ENCODE results near the gene LPAR1. TPM values are rescaled to one million over a fixed set of nuclear protein-coding genes. Genes with fewer than 3 reads are reported as not detected.

LPAR1 gene
- total and polyA plus RNA-seq, 10 of the 15 experiments (the other 5 are each of a cell fraction or from before 2014, with no cell fraction given): 3.3 to 12.9 (median 8.4) TPM

GRCh38 chr9:111056538-111056937 lies 18.3 kb upstream of the LPAR1 start (continued):
- no peak for TF ChIP-seq PAX5 (IDR thresholded peaks at IDR 0.05; ENCODE audit: borderline replicate concordance, low read depth, low read length)
- TF ChIP-seq RELB (IDR thresholded peaks at IDR 0.05; ENCODE audit: low read depth): no peak
- TF ChIP-seq, protein P1, sequence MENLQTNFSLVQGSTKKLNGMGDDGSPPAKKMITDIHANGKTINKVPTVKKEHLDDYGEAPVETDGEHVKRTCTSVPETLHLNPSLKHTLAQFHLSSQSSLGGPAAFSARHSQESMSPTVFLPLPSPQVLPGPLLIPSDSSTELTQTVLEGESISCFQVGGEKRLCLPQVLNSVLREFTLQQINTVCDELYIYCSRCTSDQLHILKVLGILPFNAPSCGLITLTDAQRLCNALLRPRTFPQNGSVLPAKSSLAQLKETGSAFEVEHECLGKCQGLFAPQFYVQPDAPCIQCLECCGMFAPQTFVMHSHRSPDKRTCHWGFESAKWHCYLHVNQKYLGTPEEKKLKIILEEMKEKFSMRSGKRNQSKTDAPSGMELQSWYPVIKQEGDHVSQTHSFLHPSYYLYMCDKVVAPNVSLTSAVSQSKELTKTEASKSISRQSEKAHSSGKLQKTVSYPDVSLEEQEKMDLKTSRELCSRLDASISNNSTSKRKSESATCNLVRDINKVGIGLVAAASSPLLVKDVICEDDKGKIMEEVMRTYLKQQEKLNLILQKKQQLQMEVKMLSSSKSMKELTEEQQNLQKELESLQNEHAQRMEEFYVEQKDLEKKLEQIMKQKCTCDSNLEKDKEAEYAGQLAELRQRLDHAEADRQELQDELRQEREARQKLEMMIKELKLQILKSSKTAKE (IDR thresholded peaks at IDR 0.05; ENCODE audit: low read depth, poor library complexity, severe bottlenecking): no peak
- no peak for TF ChIP-seq KLF5 (IDR thresholded peaks at IDR 0.05; ENCODE audit: partially characterized antibody)
- no peak for TF ChIP-seq ZSCAN29 (IDR thresholded peaks at IDR 0.05)
- no peak for TF ChIP-seq RCOR1 (conservative IDR thresholded peaks at IDR 0.05; ENCODE audit: low read depth, low read length)
- TF ChIP-seq NR2C1 (IDR thresholded peaks at IDR 0.05): no peak

- POLR2A ChIA-PET: no interaction called here
- no peak for FAIRE-seq
- no peak for TF ChIP-seq IRF4 (IDR thresholded peaks at IDR 0.05; ENCODE audit: low read depth, low read length)
- no peak for TF ChIP-seq NFIC (IDR thresholded peaks at IDR 0.05; ENCODE audit: low read depth, low read length)
- no peak for TF ChIP-seq ZNF384 (IDR thresholded peaks at IDR 0.05; ENCODE audit: borderline replicate concordance, low read depth, low read length)
- TF ChIP-seq ZBTB11 (CRISPR knock-in tag; IDR thresholded peaks at IDR 0.05): no peak
- no peak for TF ChIP-seq FOXM1 (IDR thresholded peaks at IDR 0.05; ENCODE audit: low read depth, low read length)
- TF ChIP-seq RB1 (IDR thresholded peaks at IDR 0.05; ENCODE audit: borderline replicate concordance): no peak
Observed at GRCh38 chr9:111052791-111053190, 14.5 kb upstream of the LPAR1 start.

More at GRCh38 chr9:111052791-111053190, 14.5 kb upstream of the LPAR1 start:
- no peak overlapping the region for H3K4me3 ChIP-seq
- ChIA-PET SMC1A (ENCODE audit: uncharacterized antibody, unreplicated experiment) (interaction anchor here (1.1 to 1.5 kb wide), 2 partner anchors 10 to 18 kb away, joined by 3 to 8 read pairs; no protein-coding TSS in a partner anchor), RAD21 (ENCODE audit: unreplicated experiment) (no interaction called here), CTCF (interaction anchor here (1.0 to 2.3 kb wide), 2 partner anchors 8 to 24 kb away, joined by 3 to 10 read pairs; no protein-coding TSS in a partner anchor)
- no peak overlapping the region for H3K4me2 ChIP-seq (ENCODE audit: control insufficient read depth, insufficient read depth)
- H3K36me3 ChIP-seq (ENCODE audit: control insufficient read depth in 2 of 2, insufficient read depth in 2 of 2, low read length in 1 of 2): no peaks in the 10 kb centered on the region
- DNase-seq (ENCODE audit: low read depth, low spot score): no peak
- in situ Hi-C loops (cut with MboI): no loop called here
- no peak overlapping the region for H3K27ac ChIP-seq (ENCODE audit: control insufficient read depth, insufficient read depth)
- intact Hi-C loops (cut with micrococcal nuclease; ENCODE audit: unreplicated experiment): no loop called here
- H3K27me3 ChIP-seq (replicated peaks in 1 of 2; ENCODE audit: control insufficient read depth in 2 of 2, insufficient read depth in 2 of 2, low read length in 1 of 2): no peaks in the 10 kb centered on the region
- no TSS peak for BruUV-seq (replicated peaks)
- H3K9ac ChIP-seq (ENCODE audit: control insufficient read depth, insufficient read depth, low read length): no peak overlapping the region
- H4K20me1 ChIP-seq (ENCODE audit: control insufficient read depth, insufficient read depth): no peaks in the 10 kb centered on the region
- no peaks in the 10 kb centered on the region for H3K79me2 ChIP-seq (ENCODE audit: control insufficient read depth, insufficient read depth, low read length)
- 0% methylated on average over 2 of the region's 2 CpGs for WGBS (ENCODE audit: insufficient coverage, insufficient replicate concordance, low lambda C conversion rate, missing lambda C conversion rate)
- ATAC-seq: no peak
- no peaks in the 10 kb centered on the region; the same call in 2 of the 3 replicates for H3K9me3 ChIP-seq (replicated peaks; ENCODE audit: control insufficient read depth, insufficient read depth, low read length)
- H3K4me1 ChIP-seq (ENCODE audit: control insufficient read depth, insufficient read depth, low read length): no peaks in the 10 kb centered on the region
- no peak overlapping the region for H2AFZ ChIP-seq (ENCODE audit: control insufficient read depth, low read depth, low read length)

Data from GM12878 (cell line).